Sigmoid colon (tissue), 4 donors: ENCODE data around the gene ROPN1L.

ENCODE experiments used
- CTCF ChIP-seq, 4 experiments: fragments of 450-650 bp in 3 of 4; fragments of 200-600 bp in 1 of 4; IDR thresholded peaks; one replicate each; pipeline ENCODE4 v1.5.1; 2016 to 2019; ENCODE audit warnings: antibody characterized with exemption in 4 of 4, mild to moderate bottlenecking in 3 of 4, moderate library complexity in 2 of 4
- EP300 ChIP-seq, 4 donors: sonication (generic); formaldehyde crosslinking; IDR thresholded peaks; one replicate each; pipeline ENCODE4 v1.6.1; 2017; ENCODE audit warnings: antibody characterized with exemption in 4 of 4
- POLR2A ChIP-seq, 2 donors: fragments of 450-650 bp; IDR thresholded peaks; one replicate each; pipeline ENCODE4 v1.6.1; 2016; ENCODE audit warnings: antibody characterized with exemption in 2 of 2, mild to moderate bottlenecking in 2 of 2, moderate library complexity in 2 of 2
- POLR2AphosphoS5 ChIP-seq, 4 donors: sonication (generic); formaldehyde crosslinking; IDR thresholded peaks; one replicate each; pipeline ENCODE4 v1.6.1; 2017; ENCODE audit warnings: antibody characterized with exemption in 4 of 4

- no peak for TF ChIP-seq CTCF (IDR thresholded peaks at IDR 0.05)
- TF ChIP-seq POLR2A (IDR thresholded peaks at IDR 0.05), result no peak
- no peak for TF ChIP-seq EP300 (IDR thresholded peaks at IDR 0.05)
- TF ChIP-seq POLR2AphosphoS5 (IDR thresholded peaks at IDR 0.05), result no peak
Observed at GRCh38 chr5:10506535-10506934, 64.9 kb downstream of the ROPN1L start.
